HG03457 (cell line): Measurements from ENCODE around the gene RNF213.

Source experiments
- ATAC-seq: cut with Tn5 transposase; IDR thresholded peaks from one replicate; pipeline ENCODE4 v1.9.1; 2021; ENCODE audit warnings: moderate number of reproducible peaks; ENCODE audit not compliant: unreplicated experiment

RNF213 gene

DNA sequence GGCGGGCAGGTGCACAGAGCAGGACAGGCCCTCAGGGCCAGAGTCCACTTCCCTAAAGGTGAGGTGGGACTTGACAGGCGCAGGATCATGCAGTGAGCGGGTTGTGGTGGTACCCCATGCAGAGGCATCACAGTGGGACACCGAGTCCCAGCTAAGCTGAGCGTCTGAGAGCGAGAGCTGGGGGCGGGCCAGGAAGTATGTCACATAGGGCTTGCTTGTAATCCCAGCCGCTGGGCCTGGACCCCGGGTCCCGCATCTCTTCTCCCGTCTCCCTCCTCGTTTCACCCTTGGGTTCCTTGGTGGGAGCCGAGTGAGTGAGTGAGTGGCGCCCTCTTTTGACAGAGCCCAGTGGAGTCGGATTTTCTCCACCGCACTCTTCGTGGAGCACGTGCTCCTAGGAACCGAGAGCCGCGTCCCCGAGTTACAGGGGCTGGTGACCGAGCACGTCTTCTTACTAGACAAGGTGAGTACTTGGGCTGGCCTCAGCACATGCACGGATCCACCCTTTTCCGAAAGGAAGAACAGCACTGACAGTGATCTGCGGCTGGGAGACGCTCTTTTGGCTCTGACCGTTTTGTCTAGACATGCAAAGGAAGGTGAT is 103.5 kb downstream of the RNF213 start:
- no peak for ATAC-seq

- ATAC-seq = no peak
Observed at GRCh38 chr17:80365001-80365965, 104.6 kb downstream of the RNF213 start.

DNA sequence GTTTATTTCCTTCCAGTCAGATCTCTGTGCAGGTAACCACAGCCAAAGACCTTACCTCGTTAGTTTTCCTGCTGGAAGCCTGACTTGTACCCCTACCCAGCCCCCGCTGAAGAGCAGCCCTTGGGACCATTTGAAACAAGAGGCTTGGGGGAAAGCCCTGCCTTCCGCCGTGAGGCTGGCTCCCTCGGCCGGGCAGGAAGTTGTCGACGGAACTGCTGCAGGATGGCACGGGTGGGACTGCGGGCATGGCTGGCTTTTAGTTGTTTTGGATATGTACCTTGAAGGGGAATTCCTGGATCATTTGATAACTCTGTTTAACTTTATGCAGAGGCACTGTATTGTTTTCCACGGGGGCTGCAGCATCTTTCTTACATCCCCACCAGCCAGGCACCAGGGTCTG is 105.3 kb downstream of the RNF213 start:
- no peak for ATAC-seq

DNA sequence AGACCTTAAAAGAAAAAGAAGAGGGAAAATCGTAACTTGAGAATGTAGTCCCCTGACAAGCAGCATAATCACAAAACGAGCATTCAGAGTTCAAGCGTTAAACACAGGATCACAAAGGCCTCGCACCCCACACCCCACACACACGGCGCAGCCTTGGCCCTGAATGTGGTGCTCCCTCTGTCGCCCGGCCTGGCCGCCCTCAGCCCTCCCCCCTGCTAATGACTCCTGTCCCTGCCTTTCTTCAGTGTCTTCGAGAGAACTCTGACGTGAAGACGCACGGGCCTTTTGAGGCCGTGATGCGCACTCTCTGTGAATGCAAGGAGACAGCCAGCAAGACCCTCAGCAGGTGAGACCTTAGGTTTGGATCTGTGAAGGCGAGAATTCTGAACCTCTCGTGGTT is 106.9 kb downstream of the RNF213 start:
- ATAC-seq = no peak

GRCh38 chr17:80371196-80371595 is 110.5 kb downstream of the RNF213 start:
- ATAC-seq = no peak

DNA sequence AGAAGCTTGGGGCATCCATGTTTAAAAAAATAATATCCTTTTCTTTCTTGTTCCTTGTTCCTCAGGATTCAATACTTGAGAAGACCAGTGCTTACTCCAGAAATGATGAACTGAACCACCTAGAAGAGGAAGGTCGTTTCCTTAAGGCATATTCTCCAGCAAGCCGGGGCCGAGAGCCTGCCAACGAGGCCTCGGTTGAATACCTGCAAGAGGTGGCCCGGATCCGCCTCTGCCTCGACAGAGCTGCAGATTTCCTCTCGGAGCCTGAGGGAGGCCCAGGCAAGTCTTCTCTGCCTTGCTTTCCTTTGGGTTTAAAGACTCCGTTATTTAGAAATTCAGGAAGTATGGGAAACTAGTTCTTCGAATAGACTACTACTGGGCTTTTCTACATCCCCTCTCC is 111.8 kb downstream of the RNF213 start:
- no peak for ATAC-seq

DNA sequence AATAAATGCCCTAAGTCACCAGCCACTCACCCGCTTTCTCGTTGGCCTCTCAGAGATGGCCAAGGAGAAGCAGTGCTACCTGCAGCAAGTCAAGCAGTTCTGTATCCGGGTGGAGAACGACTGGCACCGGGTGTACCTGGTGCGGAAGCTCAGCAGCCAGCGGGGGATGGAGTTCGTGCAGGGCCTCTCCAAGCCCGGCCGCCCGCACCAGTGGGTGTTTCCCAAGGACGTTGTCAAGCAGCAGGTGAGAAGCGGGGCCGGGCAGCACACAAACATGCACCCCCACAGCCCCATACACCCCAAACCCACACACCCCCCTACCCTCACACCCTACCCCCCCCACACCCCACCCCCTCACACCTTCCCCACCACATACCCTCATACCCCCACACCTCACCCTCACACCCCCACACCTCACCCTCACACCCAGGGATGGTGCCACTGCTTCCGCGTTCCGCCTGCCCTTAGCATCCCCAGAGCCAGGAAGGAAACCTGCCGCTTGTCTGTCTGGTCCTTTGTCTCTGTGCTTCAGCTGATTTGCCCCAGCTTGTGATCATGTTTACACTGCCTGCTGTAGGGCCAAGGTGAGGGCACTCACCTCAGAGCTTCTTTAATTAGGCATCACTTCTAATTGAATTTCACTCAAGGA is 112.4 kb downstream of the RNF213 start:
- ATAC-seq = no peak

DNA sequence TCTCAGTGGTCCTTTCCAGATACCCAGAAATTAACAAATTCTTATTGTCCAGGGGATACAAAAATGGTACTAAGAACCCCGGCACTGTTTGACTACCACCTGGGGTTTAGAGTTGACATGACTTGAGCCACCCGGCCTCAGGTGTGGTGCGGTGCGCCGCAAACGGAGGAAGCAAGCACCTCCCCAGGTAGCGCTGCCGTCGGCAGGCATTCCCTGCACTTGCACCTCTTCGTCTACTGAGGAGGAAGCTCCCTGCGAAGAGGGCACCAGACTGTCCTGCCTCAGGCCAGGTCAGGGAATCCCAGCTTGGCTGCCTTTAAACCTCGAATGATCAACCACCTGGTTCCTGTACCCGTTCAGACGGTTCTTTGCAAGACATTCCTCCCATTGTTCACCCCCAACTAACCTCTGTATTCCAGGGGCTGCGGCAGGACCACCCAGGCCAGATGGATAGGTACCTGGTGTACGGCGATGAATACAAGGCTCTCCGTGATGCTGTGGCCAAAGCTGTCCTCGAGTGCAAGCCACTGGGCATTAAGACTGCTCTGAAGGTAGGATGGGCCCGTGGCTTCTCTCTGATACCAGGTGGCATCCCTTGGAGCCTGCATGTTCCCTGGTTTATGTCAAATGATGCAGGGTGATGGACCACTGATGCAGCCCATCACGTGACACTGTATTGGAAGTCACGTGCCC is 113.5 kb downstream of the RNF213 start:
- no peak for ATAC-seq

- no peak for ATAC-seq
Observed at GRCh38 chr17:80374732-80375585, 114.3 kb downstream of the RNF213 start.

- ATAC-seq = no peak
Observed at GRCh38 chr17:80376531-80376930, 115.9 kb downstream of the RNF213 start.

DNA sequence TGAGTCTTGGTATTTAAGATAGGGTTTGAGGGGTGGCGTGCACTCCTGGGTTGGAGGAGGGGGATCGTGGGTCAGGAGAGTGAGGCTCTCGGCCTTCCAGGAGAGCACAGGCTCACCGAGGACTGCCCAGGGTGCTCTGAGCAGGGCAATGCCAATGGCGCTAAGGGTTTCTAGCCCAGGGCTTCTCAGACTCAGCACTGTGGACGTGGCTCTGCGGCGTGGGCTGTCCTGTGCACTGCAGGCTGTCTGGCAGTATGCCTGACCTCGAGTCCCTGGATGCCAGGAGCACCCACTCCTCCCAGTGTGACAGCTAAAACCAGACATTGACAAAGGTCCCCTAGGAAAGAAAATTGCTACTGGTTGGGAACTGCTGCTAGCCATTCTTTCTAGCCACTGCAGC is 117.1 kb downstream of the RNF213 start:
- ATAC-seq = no peak

GRCh38 chr17:80379348-80379747 is 118.7 kb downstream of the RNF213 start:
- no peak for ATAC-seq

GRCh38 chr17:80380068-80380467 is 119.4 kb downstream of the RNF213 start:
- ATAC-seq = no peak

DNA sequence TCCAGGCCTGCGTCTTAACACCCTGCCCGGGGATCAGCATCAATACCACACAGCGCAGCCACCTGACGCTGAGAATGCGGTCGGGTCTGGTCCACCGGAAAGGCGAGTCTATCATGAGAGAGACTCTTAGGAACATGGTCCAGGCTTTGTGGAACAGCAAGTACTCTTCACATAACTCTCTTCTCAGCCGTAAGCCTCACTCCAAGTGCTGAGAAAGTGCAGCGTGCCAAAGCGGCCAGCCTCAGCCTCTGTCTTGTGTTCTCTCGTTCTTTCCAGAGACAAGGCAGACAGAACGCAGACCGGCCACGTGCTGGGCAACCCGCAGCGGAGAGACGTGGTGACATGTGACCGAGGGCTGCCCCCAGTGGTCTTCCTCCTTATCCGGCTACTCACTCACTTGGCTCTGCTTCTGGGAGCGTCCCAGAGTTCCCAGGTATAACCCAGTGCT is 119.9 kb downstream of the RNF213 start:
- ATAC-seq = no peak

DNA sequence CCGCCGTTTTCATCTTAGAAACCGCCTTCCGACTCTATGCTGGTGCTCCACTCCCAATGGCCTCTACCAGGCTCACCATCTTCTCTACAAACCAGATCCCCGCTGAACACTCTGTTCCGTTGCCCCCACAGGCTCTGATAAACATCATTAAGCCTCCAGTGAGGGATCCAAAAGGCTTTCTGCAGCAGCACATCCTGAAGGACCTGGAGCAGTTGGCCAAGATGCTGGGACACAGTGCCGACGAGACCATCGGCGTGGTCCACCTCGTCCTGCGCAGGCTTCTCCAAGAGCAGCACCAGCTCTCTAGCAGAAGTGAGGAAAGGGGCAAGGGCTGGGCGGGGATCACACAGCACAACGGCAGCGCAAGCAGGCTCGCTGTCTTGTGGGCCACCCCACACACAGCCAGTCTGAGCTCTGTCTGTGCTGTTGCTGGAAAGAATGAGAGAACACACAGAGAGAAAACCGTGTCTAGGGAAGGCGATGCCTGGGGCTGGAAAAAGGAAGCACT is 120.8 kb downstream of the RNF213 start:
- no peak for ATAC-seq

GRCh38 chr17:80382446-80382845 is 121.8 kb downstream of the RNF213 start:
- ATAC-seq = no peak

DNA sequence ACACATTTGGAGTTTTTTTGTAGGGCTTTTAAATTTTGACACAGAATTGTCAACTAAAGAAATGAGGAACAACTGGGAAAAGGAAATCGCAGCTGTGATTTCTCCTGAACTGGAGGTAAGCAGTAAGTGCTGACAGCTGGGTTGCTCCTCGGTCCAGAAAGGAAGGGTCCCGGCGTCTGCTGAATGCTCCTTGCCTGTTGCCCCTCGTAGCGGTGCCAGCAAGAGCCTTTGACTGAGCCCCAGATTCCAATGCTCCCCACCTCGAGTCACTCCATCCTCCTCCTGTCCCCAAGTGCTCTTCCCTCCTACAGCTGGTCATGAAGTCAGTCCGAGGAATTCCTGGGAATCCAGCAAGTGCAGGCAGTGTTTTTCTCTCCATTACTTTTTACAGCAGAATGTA is 122.3 kb downstream of the RNF213 start:
- no peak for ATAC-seq

DNA sequence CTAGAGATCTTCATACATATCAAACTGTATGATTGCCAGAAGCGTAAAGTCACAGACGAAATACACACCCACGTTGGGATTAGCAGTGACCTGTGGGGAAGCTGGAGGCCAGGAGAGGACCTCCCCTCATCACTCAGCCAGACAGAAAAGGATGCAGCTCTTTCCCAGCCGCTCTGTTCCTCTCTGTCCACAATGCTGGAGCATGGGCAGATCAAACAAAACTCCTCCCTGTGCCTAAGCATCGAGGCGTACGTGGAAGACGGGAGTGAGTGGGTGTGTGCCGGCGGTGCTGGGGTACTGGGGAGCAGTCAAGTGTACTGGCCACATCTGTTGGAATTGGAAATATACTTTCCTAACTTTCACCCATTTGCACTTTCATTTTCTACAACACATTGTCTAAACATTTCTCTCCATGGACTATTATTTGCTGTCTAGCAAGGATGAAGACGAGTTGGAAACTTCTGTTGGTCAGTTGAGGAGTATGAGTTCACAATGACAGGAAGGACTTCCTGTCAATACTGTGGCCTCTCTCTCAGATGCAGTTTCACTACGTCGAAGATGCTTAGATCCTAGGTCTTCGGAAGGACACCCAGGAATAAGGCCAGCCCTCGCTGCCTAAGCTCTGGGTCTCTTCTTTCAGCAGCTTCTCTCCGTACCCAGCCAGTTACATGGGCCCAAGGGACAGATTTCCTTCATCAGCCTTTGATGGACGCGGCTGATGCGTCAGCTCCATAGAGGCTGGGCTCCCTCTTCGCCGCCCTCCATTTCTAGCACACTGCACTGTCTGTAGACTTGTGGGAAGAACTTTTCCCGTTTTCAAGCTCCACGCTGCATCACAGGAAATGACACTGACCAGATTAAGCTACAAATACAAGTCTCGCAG is 123.7 kb downstream of the RNF213 start:
- no peak for ATAC-seq

- ATAC-seq = no peak
Observed at GRCh38 chr17:80385046-80385445, 124.4 kb downstream of the RNF213 start.
